GF-D8 (cell line): ENCODE measurements around the gene GAGE10.

Source experiments
- DNase-seq: peaks from one replicate; lab custom pipeline; 2025; lab: John Stamatoyannopoulos, UW

The GAGE10 gene, protein sequence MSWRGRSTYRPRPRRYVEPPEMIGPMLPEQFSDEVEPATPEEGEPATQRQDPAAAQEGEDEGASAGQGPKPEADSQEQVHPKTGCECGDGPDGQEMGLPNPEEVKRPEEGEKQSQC

DNA sequence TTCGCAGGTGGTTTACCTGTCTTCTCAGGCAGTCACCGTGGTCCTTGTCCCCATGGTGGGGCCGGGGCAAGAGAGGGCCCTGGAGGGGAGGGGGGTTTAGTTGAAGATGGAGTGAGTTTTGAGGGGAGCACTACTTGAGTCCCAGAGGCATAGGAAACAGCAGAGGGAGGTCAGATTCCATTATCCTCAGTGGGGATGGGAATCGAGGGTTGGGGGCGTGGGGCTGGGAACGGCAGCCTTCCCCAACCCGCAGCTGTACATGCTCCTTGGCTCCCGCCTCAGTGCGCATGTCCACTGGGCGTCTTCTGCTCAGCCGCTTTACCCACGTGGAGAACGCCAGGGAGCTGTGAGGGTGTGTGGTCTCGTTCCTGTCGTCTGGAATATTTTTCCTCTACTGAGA lies at the start of gene GAGE10:
Gene GAGE10 (plus strand): TSS at position 301 of the 400 bp plus-strand sequence. CDS start 1,214 bp downstream, outside the sequence.
- DNase-seq: no peak

DNA sequence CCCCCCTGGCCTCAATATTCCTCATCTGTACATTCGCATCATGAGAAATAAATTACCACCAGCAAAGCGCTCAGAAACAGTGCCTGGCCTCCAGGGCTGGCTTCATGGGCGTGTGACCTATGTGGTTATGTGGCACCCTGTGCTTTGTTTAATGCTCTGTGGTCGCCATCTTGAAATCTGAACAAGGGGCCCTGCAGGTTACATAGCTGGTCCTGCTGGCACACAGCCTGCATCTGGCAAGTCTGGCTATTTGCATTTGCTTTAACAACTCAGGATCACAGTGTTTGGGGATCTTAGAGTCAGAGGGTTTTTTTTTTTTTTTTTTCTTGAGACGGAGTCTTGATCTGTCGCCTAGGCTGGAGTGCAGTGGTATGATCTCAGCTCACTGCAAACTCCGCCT lies 48.8 kb upstream of the GAGE10 start:
- no peak for DNase-seq

DNA sequence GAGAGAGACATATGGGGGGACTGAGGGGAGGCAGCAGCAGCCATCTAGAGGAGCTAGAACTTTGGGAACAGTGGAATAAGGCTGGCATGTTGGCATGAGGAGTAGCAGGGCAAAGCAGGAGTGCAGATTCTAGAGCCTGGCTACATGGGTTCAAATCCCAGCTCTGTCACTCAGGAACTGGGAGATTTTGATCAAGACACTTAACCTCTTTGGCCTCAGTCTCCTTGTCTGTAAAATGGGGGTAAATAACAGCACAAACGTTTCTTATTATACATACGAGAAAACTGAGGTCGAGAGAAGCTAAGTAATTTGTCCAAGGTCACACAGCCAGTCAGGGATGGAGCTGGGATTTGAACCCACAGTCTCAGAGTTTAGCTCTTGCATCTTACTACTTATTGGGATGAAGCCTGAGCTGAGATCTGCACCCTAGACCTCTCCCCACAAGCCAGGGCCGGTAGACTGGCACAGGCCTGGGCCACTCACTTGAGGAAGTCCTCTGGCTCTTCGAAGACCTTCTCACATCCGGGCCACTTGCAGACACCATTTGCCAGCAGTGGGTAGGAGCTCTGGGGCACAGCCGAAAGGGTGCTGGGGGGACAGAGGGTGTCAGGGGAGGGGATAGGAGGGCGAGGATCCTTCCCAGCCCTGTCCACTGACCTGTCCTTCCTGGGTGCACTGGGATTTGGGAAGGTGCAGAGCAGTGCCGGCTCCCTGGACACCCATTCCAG lies 47.0 kb upstream of the GAGE10 start:
- DNase-seq: no peak

DNA sequence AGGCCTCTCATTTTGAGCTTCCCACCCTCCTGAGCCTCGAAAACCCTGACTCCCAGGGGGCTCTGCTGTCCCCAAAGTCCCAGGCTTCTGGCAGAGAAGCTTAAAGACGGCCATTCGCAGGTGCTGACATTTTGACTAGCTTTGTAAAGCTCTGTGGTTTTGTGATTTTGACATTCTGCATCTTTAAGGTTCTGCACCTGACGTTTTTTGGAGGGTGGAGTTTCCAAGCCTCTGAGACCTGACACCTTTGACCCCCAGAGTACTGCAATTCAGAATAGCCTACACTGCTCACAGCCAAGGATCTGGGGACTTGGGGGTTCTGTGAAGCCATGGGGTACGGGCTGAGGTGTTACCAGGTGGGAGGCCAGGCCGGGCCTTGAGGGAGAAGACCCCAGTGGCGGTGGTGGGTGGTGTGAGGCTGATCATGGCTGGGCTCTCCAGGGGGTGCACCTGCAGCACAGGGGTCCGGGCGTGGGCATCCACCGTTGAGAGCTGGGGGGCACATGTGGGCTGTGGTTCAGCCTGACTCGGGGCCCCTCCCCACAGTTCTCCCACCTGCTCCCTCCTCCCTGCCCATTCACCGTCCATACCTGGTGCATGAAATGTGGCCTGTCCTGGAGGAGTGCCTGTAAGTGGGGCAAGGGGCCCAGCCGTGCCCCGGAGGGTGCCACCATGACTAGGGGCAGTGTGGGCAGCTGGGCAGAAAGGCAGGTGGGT lies 46.2 kb upstream of the GAGE10 start:
- no peak for DNase-seq

DNA sequence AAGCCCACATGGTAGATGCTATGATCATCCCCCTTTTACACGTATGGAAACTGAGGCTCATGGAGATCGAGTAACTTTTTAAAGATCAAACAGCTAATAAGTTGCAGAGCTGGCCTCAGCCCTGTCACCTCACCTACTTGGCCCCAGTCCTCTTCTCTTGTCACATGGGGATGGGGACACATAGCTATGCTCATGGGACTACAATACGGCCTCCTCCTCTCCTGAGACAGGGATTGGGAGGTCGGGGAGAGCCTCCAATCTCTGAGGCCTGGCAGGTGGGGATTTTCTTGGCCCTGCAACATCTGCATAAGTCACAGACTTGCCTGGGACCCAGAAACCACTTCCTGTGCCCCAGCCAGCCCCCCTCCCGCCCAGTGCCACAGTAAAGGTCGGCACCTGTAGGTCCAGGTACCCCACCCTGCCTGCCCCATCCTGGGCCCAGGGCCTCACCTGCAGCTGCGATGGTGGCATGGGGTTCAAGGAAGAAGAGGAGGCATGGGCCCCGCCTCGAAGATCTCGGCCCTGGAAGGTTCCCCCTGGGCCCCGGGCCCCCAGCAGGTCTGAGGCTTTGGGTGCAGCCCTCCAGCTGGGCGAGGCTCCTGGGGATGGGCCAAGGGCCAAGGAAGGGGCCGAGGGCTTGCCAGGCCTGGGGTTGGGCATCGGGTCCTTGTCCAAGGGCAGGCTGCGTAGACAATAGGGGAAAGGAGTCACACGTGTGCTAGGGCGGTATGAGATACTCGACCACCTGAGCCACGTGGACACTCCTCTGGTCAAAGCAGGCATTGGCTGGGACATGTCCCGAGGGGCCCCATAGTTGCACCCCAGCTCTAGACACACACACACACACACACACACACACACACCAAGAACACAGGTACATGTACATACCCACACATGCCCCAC lies 45.3 kb upstream of the GAGE10 start:
- no peak for DNase-seq

DNA sequence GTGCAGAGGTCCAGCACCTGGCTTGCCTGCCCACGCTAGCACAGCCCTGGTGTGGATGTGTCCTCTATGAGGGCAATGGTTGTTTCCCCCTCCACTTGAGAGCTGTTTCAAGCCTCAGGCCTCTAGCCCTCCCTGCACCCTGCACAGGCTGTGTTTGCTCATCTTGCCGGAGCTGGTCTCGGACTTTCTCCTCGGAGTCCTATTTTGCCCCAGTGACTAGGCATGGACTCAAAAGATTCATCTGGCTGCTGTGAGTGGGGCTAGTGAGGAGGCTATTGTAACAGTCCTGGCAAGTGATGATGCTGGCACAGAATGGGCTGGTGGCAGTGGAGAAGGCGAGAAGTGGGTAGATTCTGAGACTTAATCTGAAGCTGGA lies 44.7 kb upstream of the GAGE10 start:
- no peak for DNase-seq

DNA sequence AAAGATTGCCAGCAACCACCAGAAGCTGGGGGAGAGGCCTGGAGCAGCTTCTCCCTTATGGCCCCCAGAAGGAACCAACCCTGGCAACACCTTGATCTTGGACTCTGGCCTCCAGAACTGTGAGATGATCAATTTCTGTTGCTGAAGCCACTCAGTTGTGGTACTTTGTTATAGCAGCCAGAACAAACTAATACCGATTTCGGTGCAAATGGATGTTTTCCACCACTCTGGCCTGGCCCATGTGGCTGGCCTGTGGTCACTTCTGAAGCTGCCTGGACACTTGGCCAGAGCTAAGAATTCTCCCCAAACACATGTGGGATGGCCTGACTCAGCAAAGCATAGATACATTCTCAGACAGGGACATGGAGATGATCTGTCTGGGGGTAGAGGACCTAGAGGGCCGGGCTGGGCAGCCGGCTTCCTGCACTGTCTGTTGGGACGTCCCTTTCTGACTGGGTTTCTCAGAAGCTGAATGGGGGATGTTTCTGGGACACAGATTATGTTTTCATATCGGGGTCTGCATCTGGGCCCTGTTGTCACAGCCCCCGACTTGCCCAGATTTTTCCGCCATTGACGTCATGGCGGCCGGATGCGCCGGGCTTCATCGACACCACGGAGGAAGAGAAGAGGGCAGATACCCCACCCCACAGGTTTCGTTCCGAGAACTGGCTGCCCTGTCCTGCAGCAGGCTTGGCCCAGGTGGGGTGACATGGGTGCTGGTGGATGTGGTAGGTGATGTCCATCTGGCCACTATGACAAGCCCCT lies 43.0 kb upstream of the GAGE10 start:
- no peak for DNase-seq

DNA sequence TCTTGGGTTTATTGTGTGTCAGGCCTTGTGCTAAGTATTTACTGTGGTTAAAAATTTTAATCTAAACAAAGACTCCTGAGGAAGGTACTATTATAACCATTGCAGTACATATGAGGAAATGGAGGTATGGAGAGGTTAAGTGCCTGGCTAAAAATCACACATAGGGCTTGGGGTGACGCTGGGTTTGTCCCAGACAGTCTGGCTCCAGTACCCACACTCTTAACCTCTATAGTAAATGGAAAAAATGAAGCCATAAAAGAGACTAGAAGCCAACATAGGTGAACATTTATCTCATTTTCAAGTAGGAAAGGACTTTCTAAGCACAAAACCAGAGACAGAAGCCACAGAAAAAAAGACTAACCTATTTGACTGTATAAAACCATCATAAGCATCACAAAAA lies 40.8 kb upstream of the GAGE10 start:
- no peak for DNase-seq

DNA sequence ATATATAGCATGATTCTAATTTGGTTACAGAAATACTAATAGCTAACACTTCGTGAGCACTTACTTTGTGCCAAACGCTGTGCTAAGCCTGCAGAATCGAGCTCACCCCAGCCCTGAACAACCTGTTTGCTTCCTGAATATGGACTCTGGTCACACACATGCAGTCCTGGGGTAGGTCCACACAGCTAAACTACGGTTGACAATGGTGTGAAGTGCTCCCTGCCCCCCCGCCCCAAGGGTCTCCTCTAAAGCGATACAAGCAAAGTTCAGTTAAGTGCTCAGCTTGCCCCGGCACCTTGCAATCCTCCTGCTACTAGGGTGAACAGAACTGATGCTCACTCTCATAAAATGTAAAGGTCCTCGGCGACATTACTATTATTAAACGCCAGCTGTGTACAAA lies 39.8 kb upstream of the GAGE10 start:
- no peak for DNase-seq

DNA sequence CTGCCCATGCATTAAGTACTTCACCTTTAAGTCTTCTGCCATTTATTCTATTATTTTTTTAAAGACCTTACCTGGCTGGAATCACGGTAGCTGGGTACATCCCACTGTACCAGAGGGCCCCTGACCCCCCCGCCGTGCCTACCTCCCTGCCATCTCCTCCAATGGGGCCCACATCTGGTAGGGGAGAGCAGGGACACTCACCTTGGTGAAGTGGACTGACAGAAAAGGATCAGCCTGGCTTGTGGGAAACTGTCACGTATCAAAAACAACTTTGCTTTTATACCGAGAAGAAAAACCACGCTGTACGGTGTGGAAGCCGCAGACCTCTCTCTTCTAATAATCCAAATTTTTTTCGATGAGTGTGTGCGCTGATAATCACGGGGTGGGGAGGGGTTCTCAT lies 39.0 kb upstream of the GAGE10 start, which contains the start of gene FOXP3:
Gene FOXP3 (minus strand): TSS at position 251 of the 400 bp plus-strand sequence. CDS start 6,205 bp downstream, outside the sequence.
- no peak for DNase-seq

DNA sequence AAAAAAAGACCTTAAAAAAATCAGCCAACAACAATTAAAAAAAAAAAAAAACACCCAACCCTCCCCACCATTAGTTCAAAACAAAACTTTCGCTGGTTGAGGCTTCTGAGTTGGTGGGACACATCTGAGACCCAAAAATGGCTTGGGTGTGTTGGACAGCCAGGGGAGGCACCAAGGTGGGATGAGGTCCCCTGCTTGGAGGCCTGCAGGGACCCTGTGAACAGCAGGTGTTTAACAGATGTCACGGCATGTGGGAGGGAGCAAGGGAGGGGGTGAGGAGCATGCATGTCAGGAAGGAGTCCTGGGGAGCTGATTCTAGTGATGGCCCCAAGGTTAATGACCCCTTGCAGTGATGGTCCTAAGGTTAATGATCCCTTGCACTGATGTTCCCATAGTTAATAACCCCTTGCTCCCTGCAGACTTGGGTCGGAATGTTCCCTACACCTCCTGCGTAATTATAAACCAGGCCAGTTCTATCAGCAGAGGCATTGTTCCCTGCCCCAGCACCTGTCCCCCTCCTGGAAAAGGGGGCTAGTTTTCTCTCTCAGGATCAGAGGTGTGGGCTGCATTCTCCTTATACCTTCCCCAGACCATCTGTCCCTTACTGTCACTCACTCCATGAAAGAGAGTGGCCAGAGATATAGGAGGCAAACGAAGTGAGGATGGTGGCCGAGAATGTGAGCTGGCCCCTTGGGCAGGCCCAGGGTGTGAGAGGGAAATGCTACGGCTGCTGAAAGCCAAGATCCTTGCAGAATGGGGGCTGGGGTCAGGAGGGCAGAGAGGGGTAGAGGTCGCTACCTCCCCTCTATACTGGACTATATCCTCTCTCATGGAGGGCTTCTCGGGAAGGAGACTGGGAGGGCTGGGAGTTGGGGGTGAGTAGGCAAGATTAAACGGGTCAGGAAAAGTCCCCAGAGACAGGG lies 36.7 kb upstream of the GAGE10 start:
- DNase-seq: no peak

DNA sequence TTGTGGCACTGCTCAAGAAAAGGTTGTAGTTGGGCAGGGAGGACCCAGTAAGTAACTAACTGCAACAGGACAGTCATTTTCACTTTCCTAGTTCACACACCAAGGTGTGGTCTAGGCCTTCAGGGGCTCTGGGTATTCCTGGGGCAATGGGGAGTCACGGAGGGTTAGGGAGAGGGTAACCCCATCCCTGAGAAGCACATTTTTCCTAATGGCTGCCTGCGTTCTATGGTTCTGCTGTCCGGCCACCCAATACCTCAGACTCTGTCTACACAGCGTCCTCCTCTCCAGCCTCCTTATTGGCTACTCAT lies 34.8 kb upstream of the GAGE10 start:
- DNase-seq: no peak

DNA sequence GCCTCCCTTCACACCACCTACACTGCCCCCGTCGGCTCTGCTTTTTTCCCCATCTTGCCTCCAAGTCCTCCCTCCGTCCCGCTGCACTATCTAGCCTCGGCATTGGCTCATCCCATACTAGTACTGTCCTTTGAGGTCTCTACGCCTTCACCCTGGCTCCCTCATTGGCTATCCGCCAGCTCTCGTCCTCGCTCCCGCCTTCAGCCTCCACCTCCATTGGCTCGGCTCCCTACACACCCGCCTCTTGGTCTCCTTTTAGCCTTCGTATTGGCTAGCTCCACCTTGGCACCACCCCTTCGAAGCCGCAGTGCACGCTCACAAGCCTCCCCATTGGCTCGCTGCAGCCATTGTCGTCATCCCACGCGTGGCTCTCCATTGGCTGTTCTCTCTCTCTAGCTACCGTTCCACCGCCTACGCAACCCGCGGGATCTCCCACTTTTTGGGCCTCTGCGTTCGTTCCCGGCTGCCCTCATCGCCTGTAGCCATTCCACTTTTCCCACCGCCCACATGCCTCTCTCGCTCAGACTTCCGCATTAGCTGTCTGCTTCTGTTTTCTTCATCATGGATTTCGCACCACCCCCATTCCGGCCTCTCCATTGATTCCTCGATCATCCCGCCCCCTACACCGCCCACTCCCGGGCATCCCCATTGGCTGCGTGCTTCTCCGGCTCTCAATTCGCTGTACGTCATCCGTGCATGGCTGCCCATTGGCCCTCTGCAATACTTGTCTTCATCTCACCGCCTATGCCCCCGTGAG lies 34.3 kb upstream of the GAGE10 start:
- DNase-seq: peak; percentile 90

DNA sequence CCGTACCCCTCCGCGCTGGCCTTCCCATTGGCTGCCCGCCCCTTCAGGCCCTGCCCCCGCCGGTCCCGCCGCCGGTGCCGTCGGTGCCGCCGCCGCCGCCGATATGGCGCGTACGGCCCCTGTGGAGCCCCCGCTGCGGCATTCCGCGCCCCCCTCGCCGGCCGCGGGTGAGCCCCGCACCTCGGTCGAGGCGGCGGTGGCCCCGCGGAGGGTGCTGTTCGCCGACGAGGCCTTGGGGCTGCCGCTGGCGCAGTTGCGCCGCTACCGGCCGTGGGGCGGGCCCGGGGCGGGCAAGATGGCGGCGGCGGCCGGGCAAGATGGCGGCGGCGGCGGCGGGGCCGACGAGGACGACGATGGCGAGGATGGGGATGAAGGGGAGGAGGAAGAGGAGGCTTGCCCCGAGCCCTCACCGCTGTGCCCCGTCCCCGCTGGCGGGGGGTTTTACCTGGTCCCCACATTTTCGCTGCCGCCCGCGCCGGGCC lies 33.6 kb upstream of the GAGE10 start, which contains the start of gene PPP1R3F:
Gene PPP1R3F (plus strand): TSS at position 27 of the 482 bp plus-strand sequence. CDS start 77 bp downstream, at position 104.
- no peak for DNase-seq

DNA sequence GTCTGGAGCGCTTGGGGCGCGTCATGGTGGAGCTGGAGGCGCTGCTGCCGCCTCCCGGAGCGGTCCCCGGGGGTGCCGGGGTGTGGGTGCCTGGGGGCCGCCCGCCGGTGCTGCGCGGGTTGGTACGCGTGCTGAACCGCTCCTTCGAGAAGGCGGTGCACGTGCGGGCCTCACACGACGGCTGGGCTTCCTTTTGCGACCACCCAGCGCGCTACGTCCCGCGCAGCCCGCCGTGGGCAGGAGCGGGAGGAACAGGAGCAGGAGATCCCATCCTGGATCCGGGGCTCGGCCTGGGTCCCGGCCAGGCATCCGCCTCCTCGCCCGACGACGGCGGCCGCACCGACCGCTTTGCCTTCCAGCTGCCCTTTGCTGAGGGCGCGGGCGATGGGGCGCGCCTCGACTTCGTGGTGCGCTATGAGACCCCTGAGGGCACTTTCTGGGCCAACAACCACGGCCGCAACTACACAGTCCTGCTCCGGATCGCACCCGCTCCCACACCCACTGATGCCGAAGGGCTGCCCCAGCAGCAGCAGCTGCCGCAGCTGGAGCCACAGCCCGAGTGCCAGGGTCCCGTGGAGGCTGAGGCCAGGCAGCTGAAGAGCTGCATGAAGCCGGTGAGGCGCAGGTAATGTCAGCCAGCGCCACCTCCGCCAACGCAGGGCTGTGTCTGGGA lies 33.1 kb upstream of the GAGE10 start:
- no peak for DNase-seq

DNA sequence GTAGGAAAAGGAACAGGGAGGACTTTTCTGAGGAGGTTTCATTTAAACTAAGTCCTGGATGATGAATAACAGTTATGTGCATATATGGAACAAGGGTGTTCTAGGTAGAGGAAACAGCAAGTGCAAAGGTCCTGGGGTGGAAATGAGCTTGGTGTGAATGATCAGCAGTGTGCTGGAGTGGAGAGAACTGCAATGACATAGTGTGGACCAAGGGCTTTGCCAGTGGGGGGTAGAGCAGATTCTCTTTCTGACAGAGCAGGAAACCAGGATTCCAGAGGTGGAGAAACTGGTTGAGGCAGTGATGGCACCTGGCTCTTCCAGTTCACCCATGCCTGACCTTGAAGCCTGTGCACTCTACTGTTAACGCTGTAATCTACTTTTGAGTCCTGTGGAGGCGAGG lies 32.1 kb upstream of the GAGE10 start:
- DNase-seq: no peak

DNA sequence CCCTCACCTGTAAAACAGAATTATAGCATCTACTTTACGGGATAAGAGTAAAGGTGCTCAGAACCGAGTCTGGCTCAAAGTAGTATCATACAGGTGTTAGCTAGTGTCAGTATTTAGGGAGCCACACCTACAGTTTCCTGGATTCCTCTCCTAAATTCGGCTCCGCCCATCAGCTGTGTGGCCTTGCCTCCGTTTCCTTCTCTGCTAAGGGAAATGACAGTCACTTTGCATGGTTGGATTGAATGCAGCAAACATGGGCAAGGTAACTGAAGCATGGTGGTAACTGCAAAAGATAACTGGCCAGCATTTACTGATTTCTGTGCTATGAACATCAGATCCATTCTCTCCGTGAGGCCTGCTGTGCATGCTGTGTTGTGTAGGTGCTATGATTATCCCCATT lies 31.0 kb upstream of the GAGE10 start:
- DNase-seq: no peak

DNA sequence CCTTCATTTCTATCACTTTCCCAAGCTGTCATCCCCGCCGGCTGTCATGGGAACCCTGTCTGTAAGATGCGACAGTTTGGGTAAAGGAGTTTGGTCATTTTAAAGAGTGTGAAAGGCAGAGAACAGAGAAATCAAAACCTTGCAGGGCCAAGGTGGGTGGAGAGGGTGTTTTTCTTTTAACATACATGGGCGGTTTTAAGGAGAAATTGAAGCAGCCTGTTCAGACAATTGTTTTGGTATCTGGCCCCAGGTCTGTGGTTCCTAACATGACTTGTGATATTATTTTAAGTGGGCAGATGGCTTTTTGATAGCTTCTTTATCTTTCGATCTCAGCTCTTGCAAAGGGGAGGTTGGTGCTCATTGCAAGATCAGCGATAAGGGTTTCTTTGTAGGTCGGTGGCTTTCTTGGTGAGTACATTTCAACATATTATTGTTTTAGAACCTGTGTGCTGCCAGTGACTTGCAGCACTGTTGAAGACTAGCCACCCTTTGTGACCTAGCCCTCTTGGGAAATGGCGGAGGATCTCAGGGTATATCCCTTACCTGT lies 30.2 kb upstream of the GAGE10 start:
- peak; percentile 84 for DNase-seq

DNA sequence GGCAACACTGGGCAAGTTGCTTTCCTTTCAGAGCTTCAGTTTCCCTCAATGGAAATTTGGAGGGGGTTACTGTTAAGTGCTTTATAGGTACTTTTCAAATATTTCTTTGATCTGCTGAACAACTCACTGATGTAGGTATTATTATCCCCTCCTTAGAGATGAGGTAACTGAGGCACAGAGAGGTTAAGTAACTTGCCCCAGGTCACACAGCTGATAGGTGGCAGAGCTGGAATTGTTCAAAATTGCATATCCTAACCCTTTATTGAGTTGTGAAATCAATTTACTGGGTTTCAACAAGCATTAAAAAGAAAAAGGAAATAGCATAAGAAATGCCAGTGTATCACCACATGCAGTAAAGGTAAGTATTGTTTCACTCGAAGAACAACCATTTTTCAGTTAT lies 27.2 kb upstream of the GAGE10 start:
- no peak for DNase-seq
